Jurkat, Clone E6-1 (cell line): ENCODE data around the gene KIRREL3.
A peak's percentile ranks its signal among the peaks of the same experiment; 100 is the strongest.

Experiments
- DNase-seq: peaks from one replicate; pipeline ENCODE4 v3.0.0-alpha.2; 2011; ENCODE audit warnings: low read depth, low spot score
- H3K4me3 ChIP-seq: 2 replicates; pipeline ENCODE4 v1.5.1; 2011; ENCODE audit warnings: mild to moderate bottlenecking, low read length, control low read depth, moderate library complexity

KIRREL3 gene

GRCh38 chr11:126607776-126608541 is 392.6 kb downstream of the KIRREL3 start:
- DNase-seq = no peak
- H3K4me3 ChIP-seq = no peak overlapping the region

DNA sequence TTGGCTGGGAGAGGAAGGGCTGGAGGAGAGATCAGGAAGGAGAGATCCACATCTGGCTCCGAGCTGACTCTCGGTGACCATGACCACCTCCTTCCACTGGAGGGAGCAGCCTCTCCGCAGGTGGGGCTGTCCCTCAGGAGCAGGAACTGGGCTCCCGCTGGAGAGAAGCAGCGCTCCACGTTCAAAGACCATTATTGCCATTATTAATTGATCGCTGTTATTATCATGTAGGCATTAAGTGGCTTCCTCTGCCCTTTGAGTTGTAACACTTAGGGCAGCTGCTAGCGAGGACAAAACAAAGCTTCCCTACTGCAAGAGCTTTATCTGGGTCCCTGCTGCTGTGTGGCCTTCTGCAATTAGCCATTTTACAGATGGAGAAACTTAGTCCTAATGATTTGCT is 393.2 kb downstream of the KIRREL3 start:
- DNase-seq = peak; percentile 2

DNA sequence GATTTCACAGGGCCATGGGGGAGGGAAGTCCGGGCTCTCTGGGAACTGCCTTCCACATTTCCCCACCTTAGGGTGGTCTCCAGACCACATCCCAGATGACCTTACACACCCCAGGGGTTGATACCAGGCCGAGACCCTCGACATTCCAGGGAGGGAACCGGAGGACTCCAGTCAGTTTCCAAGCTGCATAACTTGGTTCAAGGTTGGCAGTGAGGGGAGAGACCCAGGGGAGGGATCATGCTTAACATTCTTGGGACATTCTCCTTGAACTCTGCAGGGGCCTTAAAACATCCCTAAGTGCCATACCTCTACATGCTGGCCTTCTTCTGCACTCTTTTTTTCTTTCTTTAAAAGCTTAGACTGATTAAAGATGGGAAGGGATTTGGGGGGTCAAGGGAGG is 394.1 kb downstream of the KIRREL3 start:
- no peak overlapping the region for H3K4me3 ChIP-seq
- no peak for DNase-seq

More for the DNA sequence above, 393.2 kb downstream of the KIRREL3 start:
- H3K4me3 ChIP-seq = no peak overlapping the region

DNA sequence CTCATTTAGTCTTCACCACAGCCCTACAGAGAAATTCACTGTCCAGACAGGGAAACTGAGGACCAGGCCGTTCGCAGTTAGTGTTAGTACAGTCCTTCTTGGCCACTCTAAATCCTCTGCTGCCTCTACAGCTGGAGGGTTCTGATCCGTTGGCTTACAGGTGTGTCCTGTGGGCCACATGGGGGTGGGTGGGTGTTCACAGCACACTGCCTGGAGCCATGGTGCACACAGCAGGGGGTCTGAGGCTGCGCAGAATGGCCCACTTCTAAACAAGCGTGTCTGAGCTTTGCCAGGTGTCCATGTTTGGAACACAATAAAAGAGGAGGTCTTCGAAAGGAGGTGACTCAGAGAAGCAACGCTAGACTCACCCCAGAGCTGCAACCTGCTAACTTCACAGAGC is 396.1 kb downstream of the KIRREL3 start:
- H3K4me3 ChIP-seq = no peak overlapping the region
- DNase-seq = no peak

- no peak overlapping the region for H3K4me3 ChIP-seq
- DNase-seq = no peak
These were observed 397.1 kb downstream of the KIRREL3 start for GRCh38 chr11:126603486-126603885.

GRCh38 chr11:126602993-126603392 is 397.6 kb downstream of the KIRREL3 start:
- DNase-seq = no peak
- no peak overlapping the region for H3K4me3 ChIP-seq

- no peak for DNase-seq
- H3K4me3 ChIP-seq = no peak overlapping the region
These were observed 398.1 kb downstream of the KIRREL3 start for GRCh38 chr11:126602349-126602940.

DNA sequence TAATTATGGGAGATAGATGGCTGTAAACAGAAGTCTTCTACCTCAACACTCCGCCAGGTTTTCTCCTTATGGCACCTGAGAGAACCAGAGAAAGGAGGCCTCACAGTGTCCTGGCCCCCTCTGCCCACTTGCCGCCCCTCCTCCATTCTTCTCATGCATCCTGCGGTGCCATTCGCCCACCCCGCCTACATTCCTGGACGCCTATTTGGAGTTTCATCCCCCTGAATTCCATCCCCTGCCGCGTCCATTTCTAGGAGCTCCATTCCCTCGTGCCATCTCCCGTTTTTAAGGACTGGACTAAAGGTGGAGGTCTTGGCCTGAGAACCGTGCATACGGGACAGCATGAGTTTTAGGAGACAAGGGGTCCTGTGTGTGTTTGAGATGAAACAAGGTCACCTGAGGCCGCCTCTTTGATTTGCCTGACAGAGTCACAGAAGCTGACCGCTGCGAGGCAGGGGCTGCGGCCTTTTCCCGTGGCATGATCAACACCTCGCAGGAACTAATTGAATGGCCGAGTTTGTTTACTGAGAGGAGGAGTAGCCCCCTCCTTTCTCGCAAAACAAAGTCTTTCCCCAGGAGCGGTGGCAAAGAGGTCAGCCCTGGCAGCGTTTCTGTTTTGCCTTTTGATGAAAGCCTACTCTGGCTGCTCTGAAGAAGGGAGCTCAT is 398.9 kb downstream of the KIRREL3 start:
- no peak overlapping the region for H3K4me3 ChIP-seq
- no peak for DNase-seq

DNA sequence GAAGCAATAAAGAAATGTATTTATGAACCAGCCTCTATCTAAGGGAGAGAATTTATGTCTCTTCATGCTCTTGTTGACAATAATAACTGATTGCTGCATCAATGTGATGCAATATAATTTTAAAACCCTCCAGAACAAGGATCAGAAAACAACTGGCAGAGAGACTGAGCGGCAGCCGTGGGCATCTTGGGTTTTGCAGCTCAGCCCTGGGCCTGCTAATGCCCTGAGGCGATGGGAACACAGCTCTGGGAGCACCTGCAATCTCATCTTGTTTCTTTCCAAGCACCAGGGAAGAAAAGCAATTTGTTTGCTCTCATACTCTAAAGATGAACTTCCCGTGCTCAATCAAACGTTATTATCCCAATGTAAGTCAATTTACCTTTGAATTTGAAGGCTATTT is 399.4 kb downstream of the KIRREL3 start:
- no peak overlapping the region for H3K4me3 ChIP-seq
- DNase-seq = no peak

DNA sequence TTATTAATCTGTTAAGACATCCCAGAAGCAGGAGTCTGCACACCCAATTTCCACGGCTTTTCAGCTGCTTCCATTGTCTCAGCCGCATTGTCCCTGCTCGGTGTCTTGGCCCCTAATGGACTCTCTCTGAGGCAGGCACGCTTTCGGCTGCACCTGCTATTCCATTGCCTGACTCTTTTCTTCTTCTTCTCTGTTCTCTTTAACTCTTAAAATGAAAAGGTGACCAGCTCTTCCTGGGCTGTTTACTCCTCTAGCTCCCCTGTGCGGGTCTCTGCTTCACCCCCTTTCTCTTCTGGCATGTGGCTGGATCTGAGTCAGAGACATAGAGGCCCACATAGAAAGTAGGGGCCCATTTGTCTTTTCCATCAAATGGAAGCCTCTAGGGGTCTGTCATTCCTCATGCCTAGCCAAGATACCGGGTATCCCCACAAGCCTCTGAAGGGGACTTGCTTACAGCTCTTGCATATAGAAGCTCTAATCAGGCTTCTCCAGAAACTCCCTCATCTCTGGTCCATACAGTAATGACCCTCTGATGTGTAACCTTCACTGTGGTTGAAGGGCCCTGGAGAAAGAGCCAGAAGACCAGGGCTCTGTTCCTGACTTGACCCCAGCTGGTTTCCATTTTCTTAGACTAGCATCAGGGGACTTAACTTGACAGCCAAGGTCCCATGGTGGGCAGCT is 401.2 kb downstream of the KIRREL3 start:
- H3K4me3 ChIP-seq = no peak overlapping the region
- no peak for DNase-seq

DNA sequence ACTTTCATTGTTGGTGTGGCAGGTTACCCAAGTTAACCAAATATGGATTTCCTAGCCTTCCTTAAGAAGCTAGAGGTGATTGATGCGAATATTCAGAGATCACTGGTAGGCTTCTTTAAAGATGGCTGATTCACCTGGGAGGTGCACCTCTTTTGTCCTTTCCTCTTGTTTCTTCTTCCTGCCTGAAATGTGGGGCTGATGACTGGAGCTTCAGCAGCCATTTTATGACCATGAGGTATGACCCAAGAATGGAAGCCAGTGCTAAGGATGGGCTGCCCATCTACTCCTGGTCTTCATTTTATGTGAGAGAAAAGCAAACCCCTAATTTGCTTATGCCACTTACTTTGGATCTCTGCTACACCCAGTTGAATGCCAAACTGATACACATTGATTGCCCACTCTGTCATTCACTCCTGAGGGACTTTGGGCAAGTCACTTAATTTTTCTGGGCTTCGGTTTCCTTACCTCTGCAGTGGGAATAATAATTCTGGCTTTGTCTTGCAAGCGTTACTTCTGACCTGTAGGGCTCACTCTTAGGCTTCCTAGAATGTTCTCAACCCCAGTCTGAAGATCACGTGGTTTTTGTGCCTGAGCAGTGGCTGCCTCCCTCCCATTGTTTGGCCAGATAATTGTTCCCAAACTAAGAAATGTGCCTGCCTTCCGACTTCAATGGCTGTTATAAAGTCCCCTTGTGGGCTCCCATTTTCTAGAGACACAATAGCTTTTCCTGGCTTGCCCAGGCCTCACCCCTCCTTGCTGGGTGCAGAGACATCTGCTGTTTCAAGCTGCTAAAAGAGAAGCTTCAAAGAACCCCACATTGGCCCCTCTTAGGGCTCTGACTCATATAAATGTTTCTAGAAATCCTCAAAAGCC is 402.0 kb downstream of the KIRREL3 start:
- no peak overlapping the region for H3K4me3 ChIP-seq
- DNase-seq = no peak

- H3K4me3 ChIP-seq = no peak overlapping the region
- DNase-seq = no peak
These were observed 403.5 kb downstream of the KIRREL3 start for GRCh38 chr11:126597041-126597440.

DNA sequence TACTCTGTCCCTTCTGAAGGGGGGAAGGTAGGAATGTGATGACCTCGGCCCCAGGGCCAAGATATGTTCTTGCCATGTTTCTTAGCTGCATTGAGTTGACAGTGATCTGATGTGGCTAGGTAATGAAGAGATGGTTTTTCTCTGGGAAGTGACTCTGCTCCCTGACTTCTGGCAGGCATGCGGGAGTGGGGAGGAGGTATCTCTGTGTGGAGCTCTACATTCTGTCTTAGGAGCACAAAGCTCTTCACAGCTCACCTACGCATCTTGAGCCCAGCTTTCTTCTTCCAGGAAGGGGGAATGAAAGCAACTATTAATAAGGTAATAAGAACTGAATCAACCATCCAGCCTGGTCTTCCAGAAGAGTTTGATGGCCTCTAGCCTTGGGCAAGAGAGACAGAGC is 404.1 kb downstream of the KIRREL3 start:
- no peak for DNase-seq
- H3K4me3 ChIP-seq = no peak overlapping the region

DNA sequence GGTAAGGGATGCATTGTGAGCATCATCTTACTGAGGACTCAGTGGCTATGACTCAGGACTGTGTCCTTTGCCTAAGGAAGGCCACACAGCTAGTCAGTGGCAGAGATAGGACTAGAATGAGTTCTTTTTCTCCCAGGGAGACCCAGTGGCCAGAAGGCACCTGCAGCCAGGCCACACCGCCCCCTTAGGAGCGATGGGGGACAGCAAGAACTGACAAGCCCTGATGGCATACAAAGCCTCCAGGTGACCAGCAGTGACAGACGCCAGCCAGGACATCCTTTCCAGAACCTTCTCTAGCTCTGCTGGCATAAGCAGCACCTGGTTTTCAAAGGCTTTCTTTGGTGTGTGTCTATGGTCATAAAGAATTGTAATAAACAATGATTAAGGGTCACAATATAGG is 405.0 kb downstream of the KIRREL3 start:
- DNase-seq = no peak

GRCh38 chr11:126594921-126595367 is 405.6 kb downstream of the KIRREL3 start:
- no peak overlapping the region for H3K4me3 ChIP-seq
- no peak for DNase-seq

More for the DNA sequence above, 405.0 kb downstream of the KIRREL3 start:
- H3K4me3 ChIP-seq = no peak overlapping the region

DNA sequence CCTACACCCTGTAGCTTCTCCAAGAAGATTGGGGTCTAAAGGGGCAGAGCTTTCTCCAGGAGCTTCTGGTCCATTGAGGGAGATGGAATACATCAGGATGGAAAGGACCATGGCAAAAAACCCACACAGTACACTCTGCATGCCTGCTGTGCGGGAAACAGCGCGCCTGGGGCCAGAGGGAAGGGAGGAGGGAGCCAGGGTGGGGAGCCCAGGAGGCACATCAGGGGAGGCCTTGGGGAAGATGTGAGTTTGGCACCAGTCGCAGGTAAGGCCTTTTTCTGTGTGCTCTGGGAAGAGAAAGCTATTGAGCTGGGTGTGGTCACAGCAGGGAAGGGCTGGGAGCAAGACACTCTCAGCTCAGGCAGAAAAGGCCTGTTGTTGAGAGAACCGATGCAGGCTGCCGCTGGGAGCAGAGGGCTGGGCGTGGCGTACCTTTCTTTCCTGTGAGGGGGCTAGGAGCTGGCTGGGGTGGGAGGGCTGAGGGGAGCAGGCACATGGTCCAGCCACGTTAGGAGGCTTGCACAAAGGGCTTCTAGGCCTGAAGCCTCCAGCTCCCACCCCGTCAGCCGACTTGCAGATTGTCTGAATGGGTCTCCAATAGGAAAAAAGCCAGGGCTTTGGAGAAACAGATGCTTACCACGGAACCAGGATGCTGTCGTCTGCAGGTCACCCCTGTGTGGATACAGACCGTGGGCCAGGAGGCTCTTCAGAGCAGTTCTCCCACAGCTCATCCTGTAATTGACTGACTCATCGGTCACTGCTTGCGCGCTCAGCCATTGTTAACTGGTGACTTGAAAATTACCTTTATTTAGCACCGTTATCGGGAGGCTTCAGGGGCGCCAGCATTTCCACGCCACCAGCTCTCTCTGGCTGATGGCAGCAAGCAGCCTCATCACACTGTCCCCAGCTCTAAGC is 407.8 kb downstream of the KIRREL3 start:
- no peak for DNase-seq

GRCh38 chr11:126591966-126592489 is 408.5 kb downstream of the KIRREL3 start:
- DNase-seq = no peak

More for the DNA sequence above, 407.8 kb downstream of the KIRREL3 start:
- no peak overlapping the region for H3K4me3 ChIP-seq

DNA sequence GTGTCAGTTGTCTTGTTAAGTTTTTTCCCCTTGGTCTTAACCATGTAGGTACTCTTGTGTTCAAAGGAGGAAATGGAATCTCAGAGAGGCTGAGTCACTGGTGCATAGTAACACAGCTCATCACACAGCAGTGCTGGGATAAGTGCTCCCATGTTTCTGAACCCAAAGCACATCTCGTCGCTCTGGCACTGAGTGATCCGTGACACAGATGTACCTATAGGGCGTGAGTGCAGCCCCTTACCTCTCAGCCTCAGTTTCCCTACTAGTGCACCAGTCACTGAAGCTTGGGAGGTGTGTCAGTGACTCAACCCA is 411.1 kb downstream of the KIRREL3 start:
- no peak for DNase-seq
- no peak overlapping the region for H3K4me3 ChIP-seq

More at GRCh38 chr11:126591966-126592489, 408.5 kb downstream of the KIRREL3 start:
- H3K4me3 ChIP-seq = no peak overlapping the region
